MM.1S (cell line): ENCODE measurements around the gene OAF.

ENCODE experiments used
- DNase-seq: peaks from one replicate; pipeline ENCODE4 v3.0.0-alpha.2; 2015
- H2AFZ ChIP-seq: fragments of 300-600 bp; sonication (generic); 2 replicates; pipeline ENCODE4 v1.6.0; 2016; ENCODE audit warnings: antibody characterized with exemption, low read length
- H3F3A ChIP-seq: fragments of 300-600 bp; sonication (generic); 2 replicates; pipeline ENCODE4 v1.6.1; 2016; ENCODE audit warnings: mild to moderate bottlenecking, antibody characterized with exemption, low read length, moderate library complexity, mixed read lengths; ENCODE audit not compliant: insufficient read depth
- H3K27ac ChIP-seq: fragments of 300-600 bp; sonication (generic); 2 replicates; pipeline ENCODE4 v1.5.1; 2016; ENCODE audit warnings: mild to moderate bottlenecking, low read length
- H3K27me3 ChIP-seq: fragments of 300-600 bp; sonication (generic); replicated peaks from 2 replicates; pipeline ENCODE4 v1.6.0; 2016; ENCODE audit warnings: low read length; ENCODE audit not compliant: insufficient read depth
- H3K36me3 ChIP-seq: fragments of 300-600 bp; sonication (generic); replicated peaks from 2 replicates; pipeline ENCODE4 v1.6.1; 2016; ENCODE audit warnings: mild to moderate bottlenecking, low read length, mixed read lengths; ENCODE audit not compliant: insufficient read depth
- H3K4me1 ChIP-seq: fragments of 300-600 bp; sonication (generic); 2 replicates; pipeline ENCODE4 v1.6.1; 2016; ENCODE audit warnings: low read length, mixed read lengths
- H3K4me2 ChIP-seq: fragments of 300-600 bp; sonication (generic); 2 replicates; pipeline ENCODE4 v1.6.0; 2016; ENCODE audit warnings: low read depth, low read length
- H3K4me3 ChIP-seq: fragments of 300-600 bp; sonication (generic); 2 replicates; pipeline ENCODE4 v1.5.1; 2016; ENCODE audit warnings: low read length, mixed read lengths
- H3K79me2 ChIP-seq: fragments of 300-600 bp; sonication (generic); 2 replicates; pipeline ENCODE4 v1.6.1; 2016; ENCODE audit warnings: mixed run types, low read length, mixed read lengths
- H3K9ac ChIP-seq: fragments of 300-600 bp; sonication (generic); 2 replicates; pipeline ENCODE4 v1.6.1; 2016; ENCODE audit warnings: low read length, mixed read lengths
- H3K9me2 ChIP-seq: fragments of 300-600 bp; sonication (generic); replicated peaks from 2 replicates; pipeline ENCODE4 v1.6.1; 2016; ENCODE audit warnings: mild to moderate bottlenecking, low read length, mixed read lengths; ENCODE audit not compliant: insufficient read depth
- H3K9me3 ChIP-seq: fragments of 300-600 bp; sonication (generic); replicated peaks from 2 replicates; pipeline ENCODE4 v1.6.1; 2016; ENCODE audit warnings: mild to moderate bottlenecking, low read length, mixed read lengths; ENCODE audit not compliant: insufficient read depth
- H4K20me1 ChIP-seq: fragments of 300-600 bp; sonication (generic); 2 replicates; pipeline ENCODE4 v1.6.1; 2016; ENCODE audit warnings: mild to moderate bottlenecking, low read length, moderate library complexity, mixed read lengths; ENCODE audit not compliant: insufficient read depth
- CTCF ChIP-seq: fragments of 300-600 bp; sonication (generic); IDR thresholded peaks from 2 replicates; pipeline ENCODE4 v1.5.1; 2016; ENCODE audit warnings: antibody characterized with exemption, low read length, mixed read lengths
- EZH2 ChIP-seq: fragments of 300-600 bp; sonication (generic); optimal IDR thresholded peaks from 2 replicates; pipeline ENCODE3; 2017; ENCODE audit warnings: low read depth, mild to moderate bottlenecking, antibody characterized with exemption, low read length, mixed read lengths
- EZH2phosphoT487 ChIP-seq: fragments of 300-600 bp; sonication (generic); IDR thresholded peaks from 2 replicates; pipeline ENCODE4 v1.6.1; 2018; ENCODE audit warnings: antibody characterized with exemption, low read length

The OAF gene

GRCh38 chr11:120268686-120269085, 57.9 kb downstream of the OAF start:
- Histone ChIP-seq H3K4me2 (no peak overlapping the region), H3K27ac (no peak overlapping the region), H3F3A (no peaks in the 10 kb centered on the region), H3K4me1 (no peaks in the 10 kb centered on the region), H3K9me3 (no peaks in the 10 kb centered on the region), H3K9ac (no peak overlapping the region), H3K36me3 (no peaks in the 10 kb centered on the region), H3K27me3 (no peaks in the 10 kb centered on the region), H2AFZ (no peak overlapping the region), H3K9me2 (no peaks in the 10 kb centered on the region), H3K79me2 (no peaks in the 10 kb centered on the region), H4K20me1 (no peaks in the 10 kb centered on the region), H3K4me3 (no peak overlapping the region)
- no peak for TF ChIP-seq EZH2phosphoT487
- TF ChIP-seq EZH2 = no peak
- TF ChIP-seq CTCF = no peak
- DNase-seq = no peak

- Histone ChIP-seq H3K36me3 (no peaks in the 10 kb centered on the region), H3K9me2 (no peaks in the 10 kb centered on the region), H3F3A (no peaks in the 10 kb centered on the region), H3K27me3 (no peaks in the 10 kb centered on the region), H3K27ac (no peak overlapping the region), H3K4me1 (no peaks in the 10 kb centered on the region), H2AFZ (no peak overlapping the region), H3K9ac (no peak overlapping the region), H3K79me2 (no peaks in the 10 kb centered on the region), H3K4me2 (no peak overlapping the region), H3K9me3 (no peaks in the 10 kb centered on the region), H3K4me3 (no peak overlapping the region), H4K20me1 (no peaks in the 10 kb centered on the region)
- no peak for TF ChIP-seq EZH2
- TF ChIP-seq CTCF = no peak
- no peak for TF ChIP-seq EZH2phosphoT487
- DNase-seq = no peak
Measured at GRCh38 chr11:120270386-120270785, 59.6 kb downstream of the OAF start.

- Histone ChIP-seq H4K20me1 (no peaks in the 10 kb centered on the region), H3F3A (no peaks in the 10 kb centered on the region), H3K27ac (no peak overlapping the region), H3K9me2 (no peaks in the 10 kb centered on the region), H3K79me2 (no peaks in the 10 kb centered on the region), H3K9ac (no peak overlapping the region), H3K4me3 (no peak overlapping the region), H2AFZ (no peak overlapping the region), H3K9me3 (no peaks in the 10 kb centered on the region), H3K4me2 (no peak overlapping the region), H3K4me1 (no peaks in the 10 kb centered on the region), H3K27me3 (no peaks in the 10 kb centered on the region), H3K36me3 (no peaks in the 10 kb centered on the region)
- no peak for DNase-seq
- no peak for TF ChIP-seq EZH2phosphoT487
- no peak for TF ChIP-seq CTCF
- no peak for TF ChIP-seq EZH2
Measured at GRCh38 chr11:120271672-120272071, 60.8 kb downstream of the OAF start.

- H3K9ac ChIP-seq = no peak overlapping the region
- no peak for DNase-seq
- no peak overlapping the region for H3K4me3 ChIP-seq
- no peaks in the 10 kb centered on the region for H3K9me2 ChIP-seq
- H3K36me3 ChIP-seq = no peaks in the 10 kb centered on the region
- TF ChIP-seq EZH2 (no peak), EZH2phosphoT487 (no peak), CTCF (no peak)
- no peaks in the 10 kb centered on the region for H4K20me1 ChIP-seq
- no peaks in the 10 kb centered on the region for H3K79me2 ChIP-seq
- no peak overlapping the region for H3K4me2 ChIP-seq
- H3K4me1 ChIP-seq = no peaks in the 10 kb centered on the region
- no peak overlapping the region for H3K27ac ChIP-seq
- H3K27me3 ChIP-seq = no peaks in the 10 kb centered on the region
- no peaks in the 10 kb centered on the region for H3F3A ChIP-seq
- no peak overlapping the region for H2AFZ ChIP-seq
- H3K9me3 ChIP-seq = no peaks in the 10 kb centered on the region
Measured at GRCh38 chr11:120272303-120272702, 61.5 kb downstream of the OAF start.
